ENCODE measurements around the gene PPP2R5B.

Gene PPP2R5B

GRCh38 chr11:64887757-64888405, 36.6 kb upstream of the PPP2R5B start:
- peak; percentile 98 to 100 (median 99) for TF ChIP-seq CTCF (IDR thresholded peaks at IDR 0.05; ENCODE audit: unreplicated experiment in 3 of 3)
- Mint-ChIP-seq H3K27ac (peak overlapping the region; percentile 61 to 93 (median 90)), H3K4me1 (peaks cover 9% of the 10 kb centered on the region), H3K4me3 (peak overlapping the region; percentile 74 to 80 (median 79)), H3K27me3 (ENCODE audit: low read depth) (no peaks in the 10 kb centered on the region), H3K9me3 (no peaks in the 10 kb centered on the region), H3K36me3 (ENCODE audit: low read depth) (no peaks in the 10 kb centered on the region)

DNA sequence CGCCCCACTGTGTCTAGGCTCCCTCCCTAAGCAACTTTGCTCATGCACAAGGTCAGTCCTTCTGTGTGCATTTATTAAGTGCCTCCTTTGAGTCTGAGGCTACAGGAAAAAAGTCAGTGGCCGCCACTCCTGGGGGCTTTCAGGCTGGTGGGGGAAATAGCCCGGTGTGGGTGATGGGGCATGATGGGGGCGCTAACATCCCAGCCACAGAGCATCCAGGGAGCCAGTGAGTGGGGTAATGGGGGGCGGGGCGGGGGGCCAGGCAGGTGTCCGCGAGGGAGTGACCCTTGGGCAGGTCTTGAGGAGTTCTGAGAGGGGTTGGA, 36.1 kb upstream of the PPP2R5B start:
- no peaks in the 10 kb centered on the region for H3K36me3 Mint-ChIP-seq (ENCODE audit: low read depth)
- TF ChIP-seq CTCF (IDR thresholded peaks at IDR 0.05; ENCODE audit: unreplicated experiment in 3 of 3), result no peak
- peak overlapping the region in 2 of 3 experiments; percentile 79 to 80 for H3K4me3 Mint-ChIP-seq
- H3K27ac Mint-ChIP-seq, result peak overlapping the region; percentile 61 to 93 (median 90)
- H3K27me3 Mint-ChIP-seq (ENCODE audit: low read depth), result no peaks in the 10 kb centered on the region
- H3K9me3 Mint-ChIP-seq, result no peaks in the 10 kb centered on the region
- peaks cover 9% of the 10 kb centered on the region for H3K4me1 Mint-ChIP-seq

DNA sequence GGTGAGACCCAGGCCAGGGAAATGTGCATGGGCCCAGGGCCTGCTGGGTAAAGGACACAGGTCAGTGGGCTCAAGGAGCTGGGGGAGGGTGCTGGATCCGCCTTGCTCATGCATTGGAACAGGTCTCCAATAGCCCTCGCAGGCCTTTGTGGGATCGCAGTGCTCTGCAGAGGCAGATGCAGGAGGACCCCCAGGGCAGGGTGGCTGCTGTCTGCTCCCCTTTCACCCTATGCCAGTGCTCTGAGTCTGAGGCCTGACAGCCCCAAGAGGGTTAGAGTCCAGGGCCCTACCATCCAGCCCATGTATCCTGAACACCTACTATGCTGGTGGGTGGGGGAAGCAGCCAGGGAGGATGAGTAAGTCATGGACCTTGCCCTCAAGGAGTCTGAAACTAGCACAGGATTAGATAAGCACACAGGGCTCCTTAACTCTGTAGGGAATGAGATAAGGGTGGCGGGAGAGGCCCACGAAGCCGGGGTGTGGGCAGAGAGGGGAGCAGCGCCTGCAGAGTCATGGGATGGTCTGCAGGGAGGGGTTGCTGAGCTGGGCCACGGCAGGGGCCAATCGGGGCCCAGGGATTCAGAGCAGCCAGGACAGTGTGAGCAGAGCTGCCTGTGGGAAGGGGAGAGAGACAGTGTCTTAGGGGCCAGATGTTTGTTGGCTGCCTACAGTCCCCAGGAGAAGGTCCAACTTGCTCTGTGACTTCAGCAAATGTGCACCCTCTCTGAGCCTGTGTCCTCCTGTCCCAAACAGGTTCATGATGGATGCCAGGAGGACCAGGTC, 35.6 kb upstream of the PPP2R5B start:
- no peak for TF ChIP-seq CTCF (IDR thresholded peaks at IDR 0.05; ENCODE audit: unreplicated experiment in 3 of 3)
- Mint-ChIP-seq H3K9me3 (no peaks in the 10 kb centered on the region), H3K4me3 (peak overlapping the region in 1 of 3 experiments; percentile 46), H3K27me3 (ENCODE audit: low read depth) (no peaks in the 10 kb centered on the region), H3K4me1 (peaks cover 9% of the 10 kb centered on the region), H3K36me3 (ENCODE audit: low read depth) (no peaks in the 10 kb centered on the region), H3K27ac (peak overlapping the region; percentile 64 to 93 (median 90))

- no peaks in the 10 kb centered on the region for H3K9me3 Mint-ChIP-seq
- peaks cover 9% of the 10 kb centered on the region for H3K4me1 Mint-ChIP-seq
- peak overlapping the region; percentile 32 to 69 (median 45) for H3K27ac Mint-ChIP-seq
- H3K4me3 Mint-ChIP-seq, result no peak overlapping the region
- H3K27me3 Mint-ChIP-seq (ENCODE audit: low read depth), result no peaks in the 10 kb centered on the region
- H3K36me3 Mint-ChIP-seq (ENCODE audit: low read depth), result no peaks in the 10 kb centered on the region
- no peak for TF ChIP-seq CTCF (IDR thresholded peaks at IDR 0.05; ENCODE audit: unreplicated experiment in 3 of 3)
These were observed 34.0 kb upstream of the PPP2R5B start for GRCh38 chr11:64890522-64890939.

DNA sequence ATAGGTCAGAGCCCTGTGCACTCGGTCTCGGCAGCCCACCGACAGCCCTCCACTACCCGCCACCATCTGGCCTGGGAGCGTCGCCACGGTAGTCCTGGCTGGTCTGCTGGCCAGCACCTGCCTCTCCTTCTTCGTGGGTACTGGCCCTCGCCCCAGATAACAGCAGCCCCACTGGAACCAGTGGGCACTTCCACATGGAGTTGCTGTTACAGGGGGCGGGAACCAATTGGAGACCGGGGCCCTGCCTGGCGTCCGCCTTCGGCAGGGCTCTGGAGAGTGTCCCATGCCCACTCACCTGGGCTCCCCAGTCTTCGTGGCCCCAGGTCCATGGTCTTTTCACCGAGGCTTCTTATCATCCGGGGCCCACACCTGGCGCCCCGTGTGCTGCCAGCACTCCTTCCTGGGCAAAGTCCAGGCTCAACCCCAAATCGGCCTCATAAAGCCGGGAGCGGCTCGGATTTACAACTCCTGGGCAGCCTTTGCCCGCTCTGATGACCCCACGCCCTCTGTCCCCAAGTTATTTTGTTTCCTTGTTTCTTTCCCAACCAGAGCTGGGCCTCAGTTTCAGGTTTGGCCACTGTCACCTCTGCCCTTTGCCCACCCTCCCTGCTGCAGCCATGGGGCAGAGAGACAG, 33.2 kb upstream of the PPP2R5B start:
- no peaks in the 10 kb centered on the region for H3K27me3 Mint-ChIP-seq (ENCODE audit: low read depth)
- peak overlapping the region in 2 of 3 experiments; percentile 32 to 84 for H3K27ac Mint-ChIP-seq
- H3K36me3 Mint-ChIP-seq (ENCODE audit: low read depth), result no peaks in the 10 kb centered on the region
- peak overlapping the region in 1 of 3 experiments; percentile 48 for H3K4me3 Mint-ChIP-seq
- peaks cover 9% of the 10 kb centered on the region for H3K4me1 Mint-ChIP-seq
- no peaks in the 10 kb centered on the region for H3K9me3 Mint-ChIP-seq
- TF ChIP-seq CTCF (IDR thresholded peaks at IDR 0.05; ENCODE audit: unreplicated experiment in 3 of 3), result no peak
